GM12878 (cell line): ENCODE data around the gene SC5D. TPM values are rescaled to one million over a fixed set of nuclear protein-coding genes. Genes with fewer than 3 reads are reported as not detected.

Experiments used
- ATAC-seq: fragments of 200-7000 bp; cut with Tn5 transposase; 3 replicates; pipeline ENCODE4 v1.9.1; 2020; ENCODE audit warnings: mild to moderate bottlenecking, moderate library complexity
- BruUV-seq: library from RNA; stranded (reverse); fragments of 400-500 nt; replicated peaks from 2 replicates; lab custom pipeline; 2021; lab: Mats Ljungman, UMichigan
- CTCF ChIA-PET: fragments of 300-600 bp; sonication (Branson Sonifier 250); formaldehyde crosslinking; extraction: SDS; loops from one replicate; lab custom pipeline; 2021; ENCODE audit warnings: inconsistent platforms; lab: Yijun Ruan, JAX
- POLR2A ChIA-PET: fragments of 350-600 bp; formaldehyde crosslinking; extraction: SDS; loops from one replicate; lab custom pipeline; 2021; ENCODE audit warnings: inconsistent platforms; lab: Charles Lee
- RAD21 ChIA-PET: fragments of 300-600 bp; sonication (Branson Sonifier 250); formaldehyde crosslinking; loops from one replicate; lab custom pipeline; 2023; ENCODE audit warnings: antibody characterized with exemption; ENCODE audit not compliant: unreplicated experiment; lab: Charles Lee
- SMC1A ChIA-PET: fragments of 300-600 bp; sonication (Branson Sonifier 250); formaldehyde crosslinking; loops from one replicate; lab custom pipeline; 2023; ENCODE audit not compliant: unreplicated experiment, uncharacterized antibody; lab: Charles Lee
- DNase-seq: peaks from one replicate; pipeline ENCODE4 v3.0.0-alpha.2; 2011; ENCODE audit warnings: low read depth, low spot score
- FAIRE-seq: peaks from 3 replicates; lab custom pipeline; 2011; peaks lifted over from hg19 to GRCh38; lab: Jason Lieb, UNC
- H2AFZ ChIP-seq: 2 replicates; pipeline ENCODE4 v1.6.0; 2011; ENCODE audit warnings: low read depth, low read length, control low read depth; ENCODE audit not compliant: control insufficient read depth
- H3K27ac ChIP-seq: 2 replicates; pipeline ENCODE4 v1.5.1; 2011; ENCODE audit warnings: control low read depth; ENCODE audit not compliant: control insufficient read depth, insufficient read depth
- H3K27me3 ChIP-seq, 2 experiments: replicated peaks in 1 of 2; 2 replicates each; pipeline versions ENCODE4 v1.6.0 to v1.6.1; 2011; ENCODE audit warnings: low read length in 1 of 2; ENCODE audit not compliant: control insufficient read depth in 2 of 2, insufficient read depth in 2 of 2
- H3K36me3 ChIP-seq, 2 experiments: 2 replicates each; pipeline ENCODE4 v1.5.1; 2011; ENCODE audit warnings: low read length in 1 of 2; ENCODE audit not compliant: control insufficient read depth in 2 of 2, insufficient read depth in 2 of 2
- H3K4me1 ChIP-seq: 2 replicates; pipeline ENCODE4 v1.6.1; 2011; ENCODE audit warnings: mild to moderate bottlenecking, low read length, moderate library complexity, mixed read lengths; ENCODE audit not compliant: control insufficient read depth, insufficient read depth
- H3K4me2 ChIP-seq: 2 replicates; pipeline ENCODE4 v1.6.0; 2011; ENCODE audit warnings: control low read depth; ENCODE audit not compliant: control insufficient read depth, insufficient read depth
- H3K4me3 ChIP-seq: fragments of 200-600 bp; sonication (generic); 2 replicates; pipeline ENCODE4 v1.5.1; 2016
- H3K79me2 ChIP-seq: 2 replicates; pipeline ENCODE4 v1.6.0; 2011; ENCODE audit warnings: low read length; ENCODE audit not compliant: control insufficient read depth, insufficient read depth
- H3K9ac ChIP-seq: 2 replicates; pipeline ENCODE4 v1.8.0; 2011; ENCODE audit warnings: low read length, control low read depth, mixed read lengths; ENCODE audit not compliant: control insufficient read depth, insufficient read depth
- H3K9me3 ChIP-seq: replicated peaks from 3 replicates; pipeline ENCODE4 v1.5.1; 2011; ENCODE audit warnings: mild to moderate bottlenecking, low read length; ENCODE audit not compliant: control insufficient read depth, insufficient read depth
- H4K20me1 ChIP-seq: 2 replicates; pipeline ENCODE4 v1.6.0; 2011; ENCODE audit not compliant: control insufficient read depth, insufficient read depth
- BHLHE40 ChIP-seq, 2 experiments: fragments of 450-650 bp in 1 of 2; IDR thresholded peaks; 2 replicates each; pipeline ENCODE4 v1.6.1; 2011 to 2017; ENCODE audit warnings: low read depth in 2 of 2, borderline replicate concordance in 1 of 2, improper control_type of control experiment in 1 of 2, low read length in 1 of 2, mild to moderate bottlenecking in 1 of 2
- CHD1 ChIP-seq: IDR thresholded peaks from 2 replicates; pipeline ENCODE4 v1.6.1; 2012; ENCODE audit warnings: low read depth, low read length, improper control_type of control experiment
- HSF1 ChIP-seq: fragments of 150-350 bp; IDR thresholded peaks from 2 replicates; pipeline ENCODE4 v1.6.1; 2014; ENCODE audit warnings: mild to moderate bottlenecking, low read depth, low read length
- MYC ChIP-seq: IDR thresholded peaks from 2 replicates; pipeline ENCODE4 v1.6.1; 2011; ENCODE audit warnings: mild to moderate bottlenecking, low read length, moderate library complexity, inconsistent platforms; ENCODE audit not compliant: insufficient read depth, insufficient replicate concordance, insufficient read length, severe bottlenecking
- NKRF ChIP-seq: fragments of 450-650 bp; conservative IDR thresholded peaks from 2 replicates; pipeline ENCODE4 v1.6.1; 2017; ENCODE audit warnings: mild to moderate bottlenecking, moderate library complexity
- NR2C2 ChIP-seq: IDR thresholded peaks from 2 replicates; pipeline ENCODE4 v1.6.1; 2011; ENCODE audit warnings: borderline replicate concordance, low read depth; ENCODE audit not compliant: control insufficient read depth, insufficient read length
- SPI1 ChIP-seq: IDR thresholded peaks from 2 replicates; pipeline ENCODE4 v1.6.1; 2011; ENCODE audit warnings: low read depth, mild to moderate bottlenecking, low read length, moderate library complexity, borderline replicate concordance; ENCODE audit not compliant: insufficient read depth
- STAT3 ChIP-seq: IDR thresholded peaks from 2 replicates; pipeline ENCODE4 v1.6.1; 2011; ENCODE audit warnings: low read depth, low read length, improper control_type of control experiment
- ZBTB11 ChIP-seq: fragments of 450-650 bp; formaldehyde crosslinking; IDR thresholded peaks from 2 replicates; pipeline ENCODE4 v1.5.0; 2022; ENCODE audit warnings: mild to moderate bottlenecking, missing genetic modification characterization
- WGBS: methylation state at CpG from one replicate; pipeline ENCODE4 v1.1.6; 2016; ENCODE audit warnings: low lambda C conversion rate; ENCODE audit not compliant: insufficient replicate concordance, insufficient coverage; ENCODE audit errors: missing lambda C conversion rate; 5-methylcytosine and 5-hydroxymethylcytosine counted together
- in situ Hi-C: fragments of 300-500 bp; cut with MboI; formaldehyde crosslinking; loops from 9 replicates; pipeline ENCODE4 v1.14.3; 2018; ENCODE audit warnings: mixed read lengths
- intact Hi-C: fragments of 100-400 bp; cut with micrococcal nuclease; formaldehyde crosslinking; loops from one replicate; pipeline ENCODE4 v1.14.2; 2022; ENCODE audit not compliant: unreplicated experiment
- polyA plus RNA-seq, 11 experiments: library from polyadenylated mRNA; depleted of rRNA in 4 of 11; unstranded in 6 of 11; stranded (reverse) in 5 of 11; fragments of >200 nt; fragmentation: Nextera tagmentation in 4 of 11; fragmentation: Illumina TruSeq in 1 of 11; extraction: Ambion mirVana in 4 of 11; extraction: Trizol in 1 of 11; gene quantifications; 1 replicate in 1 of 11; 2 replicates in 10 of 11; pipeline versions ENCODE4 v1.2.1 to v1.2.3, GENCODE V29; 2011 to 2016; ENCODE audit warnings: inconsistent platforms in 2 of 11, missing spikeins in 2 of 11, low read depth in 1 of 11
- total RNA-seq, 4 experiments: library from RNA; depleted of rRNA in 3 of 4; stranded (reverse); fragments of >200 nt in 3 of 4; fragmentation: Illumina TruSeq in 1 of 4; extraction: Trizol in 1 of 4; gene quantifications; 2 replicates each; pipeline versions ENCODE4 v1.2.1 to v1.2.3, GENCODE V29; 2013 to 2021

The SC5D gene
- total and polyA plus RNA-seq, 10 of the 15 experiments (the other 5 are each of a cell fraction or from before 2014, with no cell fraction given), result 23.7 to 134 (median 30.8) TPM

- no peak for TF ChIP-seq NKRF
These were observed 57.9 kb downstream of the SC5D start (continued) for GRCh38 chr11:121350314-121351082.

- intact Hi-C loops, result no loop called here
- ATAC-seq (no peak), FAIRE-seq (no peak), DNase-seq (no peak)
- peaks cover 3% of the 10 kb centered on the region for H3K4me1 ChIP-seq
- RAD21 ChIA-PET, result interaction anchor here (0.8 kb wide), 1 partner anchor 12 kb away, joined by 3 read pairs; no protein-coding TSS in a partner anchor
- no peaks in the 10 kb centered on the region; a peak in 1 of 4 replicates for H3K27me3 ChIP-seq
- WGBS, result 36% methylated on average over 7 of the region's 7 CpGs
- no peak for TF ChIP-seq ZBTB11 (CRISPR knock-in tag)
- TF ChIP-seq STAT3, result no peak
- no peak for TF ChIP-seq MYC
- TF ChIP-seq BHLHE40 (IDR thresholded peaks at IDR 0.05; ENCODE audit: borderline replicate concordance in 1 of 2, low read depth in 2 of 2, low read length in 1 of 2), result no peak
- no peak for TF ChIP-seq HSF1
- TF ChIP-seq CHD1, result no peak
- no peak for TF ChIP-seq NKRF
- TF ChIP-seq SPI1, result no peak
- TF ChIP-seq NR2C2, result no peak
- H3K9me3 ChIP-seq, result no peaks in the 10 kb centered on the region; the same call in 2 of the 3 replicates
- no peak overlapping the region for H3K27ac ChIP-seq
- H3K36me3 ChIP-seq, result no peaks in the 10 kb centered on the region
- no peak overlapping the region for H2AFZ ChIP-seq
- CTCF ChIA-PET, result interaction anchor here (0.6 kb wide), 1 partner anchor 17 kb away, joined by 3 read pairs; no protein-coding TSS in a partner anchor
- POLR2A ChIA-PET, result no interaction called here
- no peak overlapping the region for H3K4me3 ChIP-seq
- no peak overlapping the region for H3K4me2 ChIP-seq
- no TSS peak for BruUV-seq
- H3K79me2 ChIP-seq, result no peaks in the 10 kb centered on the region
- H4K20me1 ChIP-seq, result no peaks in the 10 kb centered on the region
- in situ Hi-C loops, result no loop called here
- SMC1A ChIA-PET, result interaction anchor here (1.0 to 3.2 kb wide), 4 partner anchors 11 to 226 kb away, joined by 3 to 13 read pairs (median 4); no protein-coding TSS in a partner anchor
- H3K9ac ChIP-seq, result no peak overlapping the region
These were observed 58.6 kb downstream of the SC5D start for GRCh38 chr11:121351083-121351630.
